ENCODE data around the gene SLC38A2.

DNA sequence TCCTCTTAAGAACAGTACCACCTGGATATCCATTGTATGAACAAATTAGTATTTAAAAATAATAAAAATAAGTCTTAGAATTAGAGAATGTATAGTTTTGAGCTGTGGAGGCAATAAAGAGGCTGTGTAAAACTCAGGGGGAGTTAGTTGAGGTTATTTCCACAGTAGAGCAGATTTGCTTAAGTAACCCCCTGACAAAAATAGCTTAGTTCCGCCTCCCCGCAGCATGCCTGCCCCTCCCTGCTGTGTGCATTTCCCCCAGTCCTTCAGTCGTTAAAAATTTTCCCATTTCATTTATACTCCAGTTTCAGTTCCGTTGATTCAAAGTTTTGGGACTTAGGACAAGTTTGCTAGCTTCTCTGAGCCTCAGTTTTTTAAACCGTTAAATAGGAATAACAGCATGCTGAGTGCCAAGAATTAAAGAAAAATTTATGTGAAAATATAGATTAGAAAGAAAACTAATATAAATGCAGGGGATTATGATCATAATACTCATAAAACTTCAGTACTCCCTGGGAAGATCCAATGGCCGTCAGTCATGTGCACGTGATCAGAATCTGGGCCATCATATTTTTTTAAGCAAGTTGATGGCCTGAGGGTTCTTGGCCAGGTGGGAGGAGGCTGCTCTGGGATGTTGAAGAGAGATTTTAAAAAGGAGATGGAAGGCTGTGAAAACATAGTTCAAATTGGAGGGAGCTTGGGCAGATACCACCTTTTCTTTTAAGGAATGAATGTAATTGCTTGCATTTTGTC is 14.5 kb upstream of the SLC38A2 start:
- TF ChIP-seq POLR2A (IDR thresholded peaks at IDR 0.05; ENCODE audit: low read length) (no peak), GATA1 (IDR thresholded peaks at IDR 0.05; ENCODE audit: low read depth, low read length) (no peak)
